WTC11 (cell line): ENCODE results near the gene DNMT3A.

Experiments used
- CREB1 ChIP-seq: sonication (generic); formaldehyde crosslinking; IDR thresholded peaks from 2 replicates; pipeline ENCODE4 v1.8.0; 2023; ENCODE audit warnings: mild to moderate bottlenecking, missing genetic modification reagents
- ZNF671 ChIP-seq: fragments of 250-450 bp; sonication (Bioruptor Pico); IDR thresholded peaks from 2 replicates; pipeline ENCODE4 v1.8.0; 2021; ENCODE audit warnings: mild to moderate bottlenecking
- TF ChIP-seq, protein P1 (sequence below): fragments of 200-600 bp; IDR thresholded peaks from 2 replicates; pipeline ENCODE4 v1.8.0; 2022; ENCODE audit warnings: antibody characterized with exemption
- TF ChIP-seq, protein P2 (sequence below): sonication (generic); formaldehyde crosslinking; IDR thresholded peaks from 2 replicates; pipeline ENCODE4 v1.8.0; 2022; ENCODE audit warnings: mild to moderate bottlenecking, missing genetic modification reagents

GRCh38 chr2:25218100-25218499 lies 123.6 kb downstream of the DNMT3A start:
- TF ChIP-seq ZNF671: no peak
- no peak for TF ChIP-seq CREB1 (CRISPR knock-in tag)
- TF ChIP-seq, protein P1, sequence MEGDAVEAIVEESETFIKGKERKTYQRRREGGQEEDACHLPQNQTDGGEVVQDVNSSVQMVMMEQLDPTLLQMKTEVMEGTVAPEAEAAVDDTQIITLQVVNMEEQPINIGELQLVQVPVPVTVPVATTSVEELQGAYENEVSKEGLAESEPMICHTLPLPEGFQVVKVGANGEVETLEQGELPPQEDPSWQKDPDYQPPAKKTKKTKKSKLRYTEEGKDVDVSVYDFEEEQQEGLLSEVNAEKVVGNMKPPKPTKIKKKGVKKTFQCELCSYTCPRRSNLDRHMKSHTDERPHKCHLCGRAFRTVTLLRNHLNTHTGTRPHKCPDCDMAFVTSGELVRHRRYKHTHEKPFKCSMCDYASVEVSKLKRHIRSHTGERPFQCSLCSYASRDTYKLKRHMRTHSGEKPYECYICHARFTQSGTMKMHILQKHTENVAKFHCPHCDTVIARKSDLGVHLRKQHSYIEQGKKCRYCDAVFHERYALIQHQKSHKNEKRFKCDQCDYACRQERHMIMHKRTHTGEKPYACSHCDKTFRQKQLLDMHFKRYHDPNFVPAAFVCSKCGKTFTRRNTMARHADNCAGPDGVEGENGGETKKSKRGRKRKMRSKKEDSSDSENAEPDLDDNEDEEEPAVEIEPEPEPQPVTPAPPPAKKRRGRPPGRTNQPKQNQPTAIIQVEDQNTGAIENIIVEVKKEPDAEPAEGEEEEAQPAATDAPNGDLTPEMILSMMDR: no peak
- TF ChIP-seq, protein P2, sequence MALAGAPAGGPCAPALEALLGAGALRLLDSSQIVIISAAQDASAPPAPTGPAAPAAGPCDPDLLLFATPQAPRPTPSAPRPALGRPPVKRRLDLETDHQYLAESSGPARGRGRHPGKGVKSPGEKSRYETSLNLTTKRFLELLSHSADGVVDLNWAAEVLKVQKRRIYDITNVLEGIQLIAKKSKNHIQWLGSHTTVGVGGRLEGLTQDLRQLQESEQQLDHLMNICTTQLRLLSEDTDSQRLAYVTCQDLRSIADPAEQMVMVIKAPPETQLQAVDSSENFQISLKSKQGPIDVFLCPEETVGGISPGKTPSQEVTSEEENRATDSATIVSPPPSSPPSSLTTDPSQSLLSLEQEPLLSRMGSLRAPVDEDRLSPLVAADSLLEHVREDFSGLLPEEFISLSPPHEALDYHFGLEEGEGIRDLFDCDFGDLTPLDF (CRISPR knock-in tag): no peak
